H1 (cell line): ENCODE data around the gene CCDC116. TPM values are rescaled to one million over a fixed set of nuclear protein-coding genes. Genes with fewer than 3 reads are reported as not detected.
"Not testable (repeated sequence)": the region's sequence is repeated elsewhere in the genome, so short reads cannot be mapped to it uniquely, and the experiment has no call there.

ENCODE experiments used
- CTCF ChIA-PET: fragments of 300-600 bp; sonication (Branson Sonifier 250); formaldehyde crosslinking; loops from one replicate; lab custom pipeline; 2021; ENCODE audit not compliant: partially characterized antibody; lab: Charles Lee
- POLR2A ChIA-PET: fragments of 300-600 bp; sonication (Branson Sonifier 250); formaldehyde crosslinking; loops from one replicate; lab custom pipeline; 2021; ENCODE audit warnings: inconsistent platforms; ENCODE audit not compliant: partially characterized antibody; lab: Charles Lee
- DNase-seq, 2 experiments: peaks; one replicate each; pipeline versions ENCODE4 v3.0.0 to v3.0.0-alpha.2; 2010 to 2022; ENCODE audit warnings: low spot score in 2 of 2, low read depth in 1 of 2, mixed read lengths in 1 of 2
- FAIRE-seq: peaks from 2 replicates; lab custom pipeline; 2011; peaks lifted over from hg19 to GRCh38; lab: Jason Lieb, UNC
- H2AFZ ChIP-seq: 2 replicates; pipeline ENCODE4 v1.8.1; 2012; ENCODE audit warnings: low read length, inconsistent platforms
- H2AK5ac ChIP-seq: 2 replicates; pipeline ENCODE4 v1.6.1; 2013; ENCODE audit warnings: low read depth, low read length
- H2BK120ac ChIP-seq: replicated peaks from 2 replicates; pipeline ENCODE3; 2013; ENCODE audit warnings: low read depth, low read length, inconsistent platforms
- H2BK12ac ChIP-seq: 2 replicates; pipeline ENCODE4 v1.6.1; 2013; ENCODE audit warnings: low read depth, low read length
- H2BK15ac ChIP-seq: 2 replicates; pipeline ENCODE4 v1.6.1; 2013; ENCODE audit warnings: low read length
- H2BK20ac ChIP-seq: 2 replicates; pipeline ENCODE4 v1.6.1; 2013; ENCODE audit warnings: low read length
- H2BK5ac ChIP-seq: 2 replicates; pipeline ENCODE4 v1.6.1; 2013; ENCODE audit warnings: low read depth, low read length
- H3K14ac ChIP-seq: 2 replicates; pipeline ENCODE4 v1.6.1; 2013; ENCODE audit warnings: inconsistent platforms; ENCODE audit not compliant: insufficient read length
- H3K18ac ChIP-seq: 2 replicates; pipeline ENCODE4 v1.6.1; 2013; ENCODE audit warnings: low read length; ENCODE audit errors: extremely low read depth
- H3K23ac ChIP-seq: 2 replicates; pipeline ENCODE4 v1.6.1; 2013; ENCODE audit warnings: inconsistent platforms; ENCODE audit not compliant: insufficient read length
- H3K23me2 ChIP-seq: 2 replicates; pipeline ENCODE4 v1.6.1; 2013; ENCODE audit warnings: low read depth, low read length
- H3K27ac ChIP-seq: 2 replicates; pipeline ENCODE4 v1.6.1; 2011; ENCODE audit warnings: low read depth, low read length, inconsistent platforms
- H3K27me3 ChIP-seq, 4 experiments: replicated peaks in 1 of 4; 1 replicate in 1 of 4; 2 replicates in 3 of 4; pipeline versions ENCODE4 v1.6.1 to v1.8.1; 2011 to 2013; ENCODE audit warnings: low read length in 3 of 4, mild to moderate bottlenecking in 3 of 4, inconsistent platforms in 2 of 4, mixed read lengths in 2 of 4, moderate library complexity in 1 of 4; ENCODE audit not compliant: control insufficient read depth in 3 of 4, insufficient read depth in 3 of 4; ENCODE audit errors: extremely low read depth in 1 of 4
- H3K36me3 ChIP-seq, 4 experiments: 2 replicates each; pipeline versions ENCODE4 v1.6.1 to v1.8.1; 2011 to 2013; ENCODE audit warnings: mild to moderate bottlenecking in 4 of 4, low read length in 3 of 4, moderate library complexity in 2 of 4, control low read depth in 1 of 4, inconsistent platforms in 1 of 4; ENCODE audit not compliant: insufficient read depth in 4 of 4, control insufficient read depth in 2 of 4
- H3K4ac ChIP-seq: replicated peaks from 2 replicates; pipeline ENCODE3; 2013; ENCODE audit warnings: low read length, low read depth, mixed read lengths, inconsistent platforms; ENCODE audit not compliant: insufficient read length
- H3K4me1 ChIP-seq, 4 experiments: replicated peaks in 1 of 4; 1 replicate in 1 of 4; 2 replicates in 3 of 4; pipeline versions ENCODE4 v1.6.1 to v1.8.1; 2011 to 2013; ENCODE audit warnings: low read length in 3 of 4, inconsistent platforms in 2 of 4, mixed read lengths in 1 of 4; ENCODE audit not compliant: insufficient read depth in 4 of 4, control insufficient read depth in 3 of 4
- H3K4me2 ChIP-seq, 2 experiments: 2 replicates each; pipeline versions ENCODE4 v1.6.1 to v1.8.1; 2011 to 2013; ENCODE audit warnings: low read depth in 2 of 2, low read length in 2 of 2, control low read depth in 1 of 2, inconsistent platforms in 1 of 2, mild to moderate bottlenecking in 1 of 2; ENCODE audit not compliant: insufficient read depth in 1 of 2
- H3K4me3 ChIP-seq, 4 experiments: fragments of 200-600, 300-600 bp in 1 of 4; sonication (generic), shearing (Covaris generic), sonication (Bioruptor Twin) in 1 of 4; 2 replicates each; pipeline versions ENCODE4 v1.5.1 to v1.8.1; 2011 to 2016; ENCODE audit warnings: low read length in 4 of 4, low read depth in 3 of 4, control low read depth in 2 of 4, inconsistent platforms in 2 of 4, mild to moderate bottlenecking in 2 of 4, mixed read lengths in 1 of 4, moderate library complexity in 1 of 4; ENCODE audit not compliant: insufficient read depth in 2 of 4; ENCODE audit errors: extremely low read depth in 1 of 4
- H3K56ac ChIP-seq: replicated peaks from 2 replicates; pipeline ENCODE3; 2013; ENCODE audit warnings: low read depth, mild to moderate bottlenecking, mixed read lengths, low read length, inconsistent platforms; ENCODE audit not compliant: insufficient read length
- H3K79me1 ChIP-seq: 2 replicates; pipeline ENCODE4 v1.6.1; 2013; ENCODE audit warnings: low read depth, low read length, control low read depth
- H3K79me2 ChIP-seq, 2 experiments: 2 replicates each; pipeline versions ENCODE4 v1.6.1 to v1.8.1; 2012 to 2013; ENCODE audit warnings: low read length in 2 of 2, mild to moderate bottlenecking in 2 of 2, inconsistent platforms in 1 of 2; ENCODE audit not compliant: insufficient read depth in 2 of 2, control insufficient read depth in 1 of 2
- H3K9ac ChIP-seq, 4 experiments: replicated peaks in 1 of 4; 1 replicate in 1 of 4; 2 replicates in 3 of 4; pipeline versions ENCODE4 v1.6.1 to v1.8.1; 2011 to 2013; ENCODE audit warnings: low read depth in 3 of 4, low read length in 3 of 4, control low read depth in 2 of 4, mild to moderate bottlenecking in 2 of 4, moderate library complexity in 2 of 4, inconsistent platforms in 1 of 4; ENCODE audit errors: extremely low read depth in 1 of 4
- H3K9me3 ChIP-seq, 2 experiments: 2 replicates each; pipeline versions ENCODE4 v1.6.1 to v1.8.1; 2012 to 2013; ENCODE audit warnings: mild to moderate bottlenecking in 2 of 2, moderate library complexity in 2 of 2, control low read depth in 1 of 2, inconsistent platforms in 1 of 2, low read depth in 1 of 2, low read length in 1 of 2, mixed read lengths in 1 of 2; ENCODE audit not compliant: insufficient read depth in 2 of 2
- H4K20me1 ChIP-seq, 2 experiments: replicated peaks in 1 of 2; 2 replicates each; pipeline versions ENCODE3 to v1.8.1; 2011 to 2013; ENCODE audit warnings: inconsistent platforms in 2 of 2, low read length in 2 of 2, mild to moderate bottlenecking in 1 of 2; ENCODE audit not compliant: insufficient read depth in 2 of 2, control insufficient read depth in 1 of 2
- H4K5ac ChIP-seq: 2 replicates; pipeline ENCODE4 v1.6.1; 2013; ENCODE audit warnings: low read length, low read depth, mixed read lengths, inconsistent platforms; ENCODE audit not compliant: insufficient read length
- H4K8ac ChIP-seq: 2 replicates; pipeline ENCODE4 v1.8.0; 2013; ENCODE audit warnings: mild to moderate bottlenecking, moderate library complexity, low read length, inconsistent platforms; ENCODE audit not compliant: insufficient read depth; ENCODE audit errors: extremely low read depth
- H4K91ac ChIP-seq: replicated peaks from 2 replicates; pipeline ENCODE3; 2013; ENCODE audit warnings: low read length, mixed read lengths, inconsistent platforms; ENCODE audit not compliant: insufficient read length
- WGBS, 2 experiments: shearing (Covaris generic) in 1 of 2; methylation state at CpG; one replicate each; pipeline versions ENCODE4 v1.1.6 to v1.1.7; 2013 to 2015; ENCODE audit warnings: low lambda C conversion rate in 2 of 2, mixed read lengths in 2 of 2, inconsistent platforms in 1 of 2, low coverage in 1 of 2, missing lambda C conversion rate in 1 of 2; ENCODE audit not compliant: insufficient replicate concordance in 2 of 2, insufficient coverage in 1 of 2, insufficient read length in 1 of 2; ENCODE audit errors: extremely low coverage in 1 of 2, missing lambda C conversion rate in 1 of 2; 5-methylcytosine and 5-hydroxymethylcytosine counted together
- polyA plus RNA-seq, 7 experiments: library from polyadenylated mRNA; depleted of rRNA in 3 of 7; stranded (reverse) in 5 of 7; unstranded in 2 of 7; fragments of >200 nt in 5 of 7; fragments of 200-250 nt in 2 of 7; gene quantifications; 1 replicate in 5 of 7; 2 replicates in 1 of 7; 4 replicates in 1 of 7; pipeline versions ENCODE4 v1.2.1 to v1.2.3, GENCODE V29; 2011 to 2013; ENCODE audit warnings: missing spikeins in 2 of 7, mixed read lengths in 2 of 7
- total RNA-seq: library from RNA; stranded (reverse); fragmentation: NEBNext Ultra II Directional; extraction: Animal tissue kit (Norgen Biotek cat#: 25700); gene quantifications from 2 replicates; pipeline ENCODE4 v1.2.1, GENCODE V29; 2021

The CCDC116 gene
- total and polyA plus RNA-seq, 2 of the 8 experiments (the other 6 are each of a cell fraction or from before 2014, with no cell fraction given) = 0.08 TPM; not detected in 1

GRCh38 chr22:21678842-21679241, 46.3 kb downstream of the CCDC116 start:
- H3K27me3 ChIP-seq, H4K91ac ChIP-seq, H2BK120ac ChIP-seq, H2BK12ac ChIP-seq, DNase-seq, H2AK5ac ChIP-seq, H3K23me2 ChIP-seq, H3K4ac ChIP-seq, H2BK20ac ChIP-seq, H3K56ac ChIP-seq, FAIRE-seq, H4K5ac ChIP-seq, H3K4me3 ChIP-seq, H3K18ac ChIP-seq, H3K4me1 ChIP-seq, H3K23ac ChIP-seq, H3K4me2 ChIP-seq, H3K9ac ChIP-seq, H2BK5ac ChIP-seq, H4K20me1 ChIP-seq, H2BK15ac ChIP-seq, H3K27ac ChIP-seq, H4K8ac ChIP-seq, H3K79me1 ChIP-seq, POLR2A ChIA-PET, H3K14ac ChIP-seq, H3K79me2 ChIP-seq, H2AFZ ChIP-seq: not testable (repeated sequence)
- Histone ChIP-seq H3K36me3 (peaks cover 3 to 11% (median 6%) of the 10 kb centered on the region in 4 experiments; a peak in 4 of 8 replicates), H3K9me3 (peaks cover 0 to 12% of the 10 kb centered on the region in 2 experiments; a peak in 1 of 4 replicates)
- CTCF ChIA-PET = interaction anchor here (0.6 kb wide), 1 partner anchor 85 kb away, joined by 3 read pairs; no protein-coding TSS in a partner anchor
- 95% methylated on average over 12 of the region's 12 CpGs; no CpG with 5 or more reads in 1 of the 2 experiments for WGBS, 2 experiments
